OCI-LY7 (cell line): Measurements from ENCODE around the gene MYPN. TPM values are rescaled to one million over a fixed set of nuclear protein-coding genes. Genes with fewer than 3 reads are reported as not detected.

Experiments used
- BruUV-seq: library from RNA; stranded (reverse); fragments of 400-500 nt; replicated peaks from 2 replicates; lab custom pipeline; 2021; lab: Mats Ljungman, UMichigan
- CTCF ChIA-PET: fragments of 300-600 bp; sonication (Branson Sonifier 250); formaldehyde crosslinking; loops from one replicate; lab custom pipeline; 2022; ENCODE audit warnings: antibody characterized with exemption; ENCODE audit not compliant: unreplicated experiment; lab: Charles Lee
- POLR2A ChIA-PET: fragments of 300-600 bp; sonication (Branson Sonifier 250); formaldehyde crosslinking; loops from one replicate; lab custom pipeline; 2022; ENCODE audit warnings: antibody characterized with exemption; lab: Charles Lee
- DNase-seq: peaks from one replicate; pipeline ENCODE4 v3.0.0-alpha.2; 2015; ENCODE audit warnings: low spot score
- H2AFZ ChIP-seq: fragments of 200-600 bp; sonication (generic), shearing (Covaris generic); 2 replicates; pipeline ENCODE4 v1.6.1; 2014; ENCODE audit warnings: mild to moderate bottlenecking, antibody characterized with exemption, low read length, moderate library complexity
- H3K27ac ChIP-seq: fragments of 200-600 bp; sonication (generic); 2 replicates; pipeline ENCODE4 v1.5.1; 2014; ENCODE audit warnings: mixed run types, low read depth, mild to moderate bottlenecking, moderate library complexity, low read length, inconsistent platforms; ENCODE audit not compliant: poor library complexity, severe bottlenecking
- H3K36me3 ChIP-seq: fragments of 200-600 bp; sonication (generic); 2 replicates; pipeline ENCODE4 v1.6.1; 2014; ENCODE audit warnings: mild to moderate bottlenecking, antibody characterized with exemption, low read length, moderate library complexity, mixed read lengths; ENCODE audit not compliant: insufficient read depth
- H3K4me1 ChIP-seq: fragments of 200-600 bp; sonication (generic); 2 replicates; pipeline ENCODE4 v1.5.1; 2014; ENCODE audit warnings: mild to moderate bottlenecking, low read length; ENCODE audit not compliant: insufficient read depth, poor library complexity, severe bottlenecking
- H3K4me2 ChIP-seq: fragments of 200-600 bp; sonication (generic); 2 replicates; pipeline ENCODE4 v1.6.1; 2014; ENCODE audit warnings: mild to moderate bottlenecking, low read length
- H3K4me3 ChIP-seq: fragments of 200-600 bp; sonication (generic); 2 replicates; pipeline ENCODE4 v1.5.1; 2014; ENCODE audit warnings: mild to moderate bottlenecking, low read depth, low read length; ENCODE audit not compliant: poor library complexity, severe bottlenecking
- H3K79me2 ChIP-seq: fragments of 200-600 bp; sonication (generic); 2 replicates; pipeline ENCODE4 v1.6.1; 2016; ENCODE audit warnings: low read depth, mild to moderate bottlenecking, low read length, moderate library complexity, mixed read lengths; ENCODE audit not compliant: insufficient read depth
- H3K9me2 ChIP-seq: fragments of 200-600 bp; sonication (generic); 2 replicates; pipeline ENCODE4 v1.6.1; 2016; ENCODE audit warnings: mild to moderate bottlenecking, low read length, mixed read lengths; ENCODE audit not compliant: insufficient read depth
- H3K9me3 ChIP-seq: fragments of 200-600 bp; sonication (generic); 2 replicates; pipeline ENCODE4 v1.6.1; 2014; ENCODE audit warnings: mild to moderate bottlenecking, mixed run types, low read length, mixed read lengths
- H4K20me1 ChIP-seq: fragments of 200-600 bp; sonication (generic); 2 replicates; pipeline ENCODE4 v1.6.1; 2014; ENCODE audit warnings: mild to moderate bottlenecking, antibody characterized with exemption, low read length, moderate library complexity, mixed read lengths; ENCODE audit not compliant: insufficient read depth
- EZH2phosphoT487 ChIP-seq: fragments of 200-600 bp; sonication (generic); IDR thresholded peaks from 2 replicates; pipeline ENCODE4 v1.6.1; 2018; ENCODE audit warnings: low read depth, borderline replicate concordance, mild to moderate bottlenecking, mixed run types, antibody characterized with exemption, low read length, moderate library complexity, mixed read lengths
- intact Hi-C: fragments of 100-400 bp; cut with micrococcal nuclease; formaldehyde crosslinking; loops from one replicate; pipeline ENCODE4 v1.10.0; 2022; ENCODE audit not compliant: unreplicated experiment
- total RNA-seq, 2 experiments: library from RNA; depleted of rRNA in 1 of 2; stranded (reverse); fragments of >200 nt in 1 of 2; shearing (Covaris generic) in 1 of 2; gene quantifications; 2 replicates each; pipeline ENCODE4 v1.2.3, GENCODE V29; 2014 to 2022
- TF ChIP-seq, protein P1 (sequence below): fragments of 200-600 bp; sonication (generic); conservative IDR thresholded peaks from 2 replicates; pipeline ENCODE4 v1.5.1; 2014; ENCODE audit warnings: mild to moderate bottlenecking, antibody characterized with exemption, low read length, moderate library complexity, mixed read lengths

Gene MYPN
- total RNA-seq, 2 experiments from 2014 or later, result 0.06 TPM; not detected in 1

DNA sequence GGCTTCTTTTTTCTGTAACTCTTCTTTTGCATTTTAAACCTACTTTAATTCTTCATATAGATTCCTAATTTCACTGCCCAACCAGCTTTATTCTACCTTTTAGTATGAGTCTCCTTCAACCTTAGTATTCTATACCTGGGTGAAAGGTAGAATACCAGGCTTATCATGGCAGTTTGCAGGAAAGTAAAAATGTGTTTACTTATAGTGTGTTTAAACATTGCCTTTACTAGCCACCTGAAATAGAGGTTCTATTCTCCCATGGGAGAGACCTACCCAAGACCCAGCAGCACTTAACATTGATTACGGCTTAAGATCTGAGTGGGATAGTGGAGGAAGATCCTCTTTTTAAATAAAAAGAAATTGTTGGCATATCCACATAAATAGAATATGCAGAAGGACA lies 1.6 kb upstream of the MYPN start:
- ChIA-PET CTCF (no interaction called here), POLR2A (interaction anchor here (0.6 to 0.7 kb wide), 2 partner anchors 47 to 249 kb away, joined by 3 read pairs; no protein-coding TSS in a partner anchor)
- H3K4me3 ChIP-seq, result no peak overlapping the region
- TF ChIP-seq EZH2phosphoT487, result no peak
- TF ChIP-seq, protein P1, sequence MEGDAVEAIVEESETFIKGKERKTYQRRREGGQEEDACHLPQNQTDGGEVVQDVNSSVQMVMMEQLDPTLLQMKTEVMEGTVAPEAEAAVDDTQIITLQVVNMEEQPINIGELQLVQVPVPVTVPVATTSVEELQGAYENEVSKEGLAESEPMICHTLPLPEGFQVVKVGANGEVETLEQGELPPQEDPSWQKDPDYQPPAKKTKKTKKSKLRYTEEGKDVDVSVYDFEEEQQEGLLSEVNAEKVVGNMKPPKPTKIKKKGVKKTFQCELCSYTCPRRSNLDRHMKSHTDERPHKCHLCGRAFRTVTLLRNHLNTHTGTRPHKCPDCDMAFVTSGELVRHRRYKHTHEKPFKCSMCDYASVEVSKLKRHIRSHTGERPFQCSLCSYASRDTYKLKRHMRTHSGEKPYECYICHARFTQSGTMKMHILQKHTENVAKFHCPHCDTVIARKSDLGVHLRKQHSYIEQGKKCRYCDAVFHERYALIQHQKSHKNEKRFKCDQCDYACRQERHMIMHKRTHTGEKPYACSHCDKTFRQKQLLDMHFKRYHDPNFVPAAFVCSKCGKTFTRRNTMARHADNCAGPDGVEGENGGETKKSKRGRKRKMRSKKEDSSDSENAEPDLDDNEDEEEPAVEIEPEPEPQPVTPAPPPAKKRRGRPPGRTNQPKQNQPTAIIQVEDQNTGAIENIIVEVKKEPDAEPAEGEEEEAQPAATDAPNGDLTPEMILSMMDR, result no peak
- H2AFZ ChIP-seq, result no peak overlapping the region
- no peaks in the 10 kb centered on the region for H3K9me3 ChIP-seq
- BruUV-seq, result no TSS peak
- no peaks in the 10 kb centered on the region for H3K9me2 ChIP-seq
- H3K36me3 ChIP-seq, result no peaks in the 10 kb centered on the region
- no peak overlapping the region for H3K27ac ChIP-seq
- H3K79me2 ChIP-seq, result no peaks in the 10 kb centered on the region
- intact Hi-C loops, result no loop called here
- no peak overlapping the region for H3K4me2 ChIP-seq
- DNase-seq, result no peak
- H3K4me1 ChIP-seq, result no peaks in the 10 kb centered on the region
- no peaks in the 10 kb centered on the region for H4K20me1 ChIP-seq

DNA sequence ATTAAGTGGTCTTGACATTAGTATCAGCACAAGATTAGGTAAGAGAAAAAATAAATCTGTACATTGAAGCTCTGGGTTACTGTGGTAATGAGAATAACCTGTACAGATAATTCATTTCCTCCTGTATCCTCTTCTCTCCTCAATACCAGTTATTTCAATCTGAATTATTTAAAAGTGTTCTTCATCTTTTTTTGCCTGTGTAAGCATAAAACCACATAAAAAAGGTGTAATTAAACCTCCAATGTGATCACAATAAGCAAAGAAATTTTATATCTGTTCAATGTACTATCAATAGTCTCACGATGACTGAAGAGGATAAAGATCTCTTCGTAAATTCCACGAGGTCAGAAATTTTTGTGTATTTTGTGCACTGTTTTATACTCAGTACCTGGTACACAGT lies 1.2 kb upstream of the MYPN start:
- Histone ChIP-seq H3K4me3 (no peak overlapping the region), H3K4me1 (no peaks in the 10 kb centered on the region), H3K27ac (no peak overlapping the region), H3K9me2 (no peaks in the 10 kb centered on the region), H4K20me1 (no peaks in the 10 kb centered on the region), H2AFZ (no peak overlapping the region), H3K36me3 (no peaks in the 10 kb centered on the region), H3K9me3 (no peaks in the 10 kb centered on the region), H3K79me2 (no peaks in the 10 kb centered on the region), H3K4me2 (no peak overlapping the region)
- BruUV-seq, result no TSS peak
- TF ChIP-seq, protein P1, result no peak
- no peak for TF ChIP-seq EZH2phosphoT487
- ChIA-PET CTCF (no interaction called here), POLR2A (interaction anchor here (0.8 kb wide), 1 partner anchor 169 kb away, joined by 3 read pairs; no protein-coding TSS in a partner anchor)
- DNase-seq, result no peak
- intact Hi-C loops, result no loop called here

DNA sequence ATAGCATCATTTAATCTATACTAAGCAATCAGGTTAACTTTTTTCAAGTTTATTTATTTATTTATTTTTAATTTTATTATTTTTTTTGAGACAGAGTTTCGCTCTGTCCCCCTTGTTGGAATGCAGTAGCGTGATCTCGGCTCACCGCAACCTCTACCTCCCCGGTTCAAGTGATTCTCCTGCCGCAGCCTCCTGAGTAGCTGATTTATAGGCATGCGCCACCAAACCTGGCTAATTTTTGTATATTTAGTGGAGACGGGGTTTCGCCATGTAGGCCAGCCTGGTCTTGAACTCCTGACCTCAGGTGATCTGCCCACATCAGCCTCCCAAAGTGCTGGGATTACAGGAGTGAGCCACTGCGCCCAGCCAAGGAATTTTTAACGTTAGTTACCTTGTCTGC lies 635 bp upstream of the MYPN start:
- Histone ChIP-seq H3K79me2 (no peaks in the 10 kb centered on the region), H3K27ac (no peak overlapping the region), H3K4me1 (no peaks in the 10 kb centered on the region), H3K9me3 (no peaks in the 10 kb centered on the region), H4K20me1 (no peaks in the 10 kb centered on the region), H3K36me3 (no peaks in the 10 kb centered on the region), H3K4me3 (no peak overlapping the region), H3K9me2 (no peaks in the 10 kb centered on the region), H3K4me2 (no peak overlapping the region), H2AFZ (no peak overlapping the region)
- TF ChIP-seq EZH2phosphoT487, result no peak
- TF ChIP-seq, protein P1, result no peak
- BruUV-seq, result no TSS peak
- POLR2A ChIA-PET, result interaction anchor here (0.7 to 0.8 kb wide), 2 partner anchors 23 to 168 kb away, joined by 3 read pairs; no protein-coding TSS in a partner anchor
- CTCF ChIA-PET, result interaction anchor here (0.6 kb wide), 1 partner anchor 197 kb away, joined by 3 read pairs; no protein-coding TSS in a partner anchor
- intact Hi-C loops, result no loop called here
- DNase-seq, result no peak
